Activated CD4-positive, alpha-beta T cell treated with anti-CD3 and anti-CD28 coated beads for 4 hours (primary cell): Measurements from ENCODE around the gene MCM5.
"Not testable (repeated sequence)": the region's sequence is repeated elsewhere in the genome, so short reads cannot be mapped to it uniquely, and the experiment has no call there.

Experiments used
- DNase-seq, 2 donors: peaks; one replicate each; pipeline ENCODE4 v3.0.0-alpha.2; 2020

Gene MCM5

DNA sequence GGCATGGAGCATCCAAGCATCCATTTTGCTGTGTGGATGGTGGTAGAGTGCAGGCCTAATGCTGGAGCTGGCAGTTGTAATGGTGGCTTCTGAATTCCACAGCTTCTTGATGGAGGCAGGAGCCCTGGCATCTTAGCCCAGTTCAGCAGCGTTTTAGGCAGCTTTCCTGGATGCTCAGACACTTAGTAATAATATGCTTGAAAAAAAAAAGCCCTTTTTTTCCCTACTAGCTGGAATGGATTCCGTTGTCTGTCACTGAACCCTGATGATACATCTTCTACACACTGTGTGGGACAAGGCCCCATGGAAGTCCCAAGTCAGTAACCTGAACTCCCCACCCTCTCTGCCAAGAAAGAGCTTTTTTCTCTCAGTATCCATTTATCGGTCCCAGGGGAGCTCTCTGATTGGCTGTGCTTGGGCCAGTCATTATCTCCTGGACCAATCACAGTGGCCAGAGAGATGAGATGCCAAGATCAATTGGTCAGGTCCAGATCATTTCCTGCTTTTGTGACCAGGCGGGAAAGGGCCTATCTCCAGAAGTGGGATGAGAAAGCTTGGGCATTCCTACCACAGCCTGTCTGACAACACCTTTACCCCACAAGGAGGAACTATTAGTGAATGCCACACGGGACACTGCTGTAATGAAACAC is 34.2 kb downstream of the MCM5 start:
- no peak for DNase-seq

GRCh38 chr22:35435201-35435740 is 35.3 kb downstream of the MCM5 start:
- no peak for DNase-seq

DNA sequence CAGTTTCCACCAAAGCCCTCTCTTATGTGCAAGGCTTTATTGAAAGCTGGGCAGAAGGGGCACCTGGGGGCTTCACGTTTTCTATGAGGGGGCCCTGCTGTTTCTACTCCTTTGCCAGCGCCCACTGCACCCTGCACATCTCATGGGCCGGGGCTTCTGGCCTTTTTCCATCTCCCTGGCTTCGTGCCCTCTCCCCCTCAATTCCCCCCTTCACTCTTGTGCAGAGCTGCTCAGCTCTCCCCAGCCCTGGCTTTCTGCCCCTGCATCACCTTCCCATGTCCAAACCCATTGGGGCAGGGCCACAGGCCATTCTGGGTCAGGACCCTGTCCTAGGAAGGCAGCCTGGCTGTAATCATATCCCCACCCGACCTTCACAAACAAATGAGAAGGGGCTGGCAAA is 36.5 kb downstream of the MCM5 start:
- DNase-seq: no peak

DNA sequence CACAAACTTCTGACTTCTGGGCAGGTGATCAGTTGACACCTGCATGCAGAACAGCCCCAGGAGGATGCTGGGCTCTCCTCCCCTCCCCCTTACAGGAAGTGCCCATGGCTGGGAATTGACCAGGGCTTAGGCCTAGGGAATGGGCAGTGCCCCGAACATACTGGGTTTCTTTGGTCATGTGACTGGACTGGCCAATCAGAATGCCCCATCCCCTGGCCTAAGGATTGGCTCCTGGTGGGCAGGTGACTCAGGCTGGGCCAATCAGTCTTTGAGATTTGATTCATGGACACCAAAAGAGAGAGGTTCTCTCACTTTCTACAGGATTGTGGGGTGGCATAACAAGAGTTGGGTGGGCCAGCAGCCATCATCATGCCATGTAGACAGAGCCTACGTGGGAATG is 37.1 kb downstream of the MCM5 start:
- no peak for DNase-seq

GRCh38 chr22:35438673-35439364 is 38.9 kb downstream of the MCM5 start:
- DNase-seq: not testable (repeated sequence)

- DNase-seq: no peak
Observed at GRCh38 chr22:35439365-35439717, 39.4 kb downstream of the MCM5 start.

GRCh38 chr22:35440129-35440528 is 40.2 kb downstream of the MCM5 start:
- no peak for DNase-seq

DNA sequence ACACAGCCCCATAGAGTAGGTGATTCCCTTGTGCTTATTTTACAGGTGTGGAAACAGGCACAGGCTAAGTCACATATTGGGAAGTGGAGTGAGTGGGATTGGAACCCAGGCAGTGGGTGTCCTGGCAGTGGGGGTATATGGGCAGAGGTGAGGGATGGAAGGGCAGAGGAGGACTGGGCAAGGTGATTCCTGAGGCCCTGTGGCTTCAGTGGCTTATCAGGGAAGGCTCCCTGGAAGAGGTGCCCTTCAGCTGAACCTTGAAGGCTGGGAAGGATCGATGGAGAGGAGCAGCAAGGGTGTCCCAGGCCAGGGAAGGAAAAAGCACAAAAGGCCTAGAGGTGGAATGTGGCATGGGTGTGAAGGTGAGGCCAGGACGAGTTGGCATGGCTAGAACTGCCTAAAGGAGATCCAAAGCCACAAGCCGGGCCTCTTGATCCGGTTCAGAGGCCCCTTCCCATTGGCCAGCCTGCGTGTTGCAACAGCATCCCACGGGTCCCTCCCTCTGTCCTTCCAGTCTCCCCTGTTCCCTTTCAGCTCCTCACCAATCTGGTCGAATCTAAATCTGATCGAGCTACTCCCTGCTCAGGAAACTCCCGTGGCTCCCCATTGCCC is 41.7 kb downstream of the MCM5 start:
- DNase-seq: no peak

DNA sequence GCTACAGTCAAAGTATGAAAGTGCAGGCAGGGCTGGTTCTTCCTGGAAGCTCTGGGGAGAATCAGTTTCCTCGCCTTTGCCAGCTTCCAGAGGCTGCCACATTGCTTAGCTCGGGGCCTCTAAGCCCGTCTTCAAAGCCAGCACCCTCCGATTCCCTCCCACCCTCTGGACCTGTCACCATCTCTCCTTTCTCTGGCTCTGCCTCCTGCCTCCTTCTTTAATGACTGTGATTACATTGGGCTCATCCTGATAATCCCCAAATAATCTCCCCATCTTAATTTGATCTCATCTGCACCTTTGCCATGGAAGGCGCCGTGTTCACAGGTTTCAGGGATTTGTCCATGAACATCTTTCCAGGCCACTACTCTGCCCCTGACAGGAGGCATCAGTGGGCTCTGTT is 42.5 kb downstream of the MCM5 start:
- DNase-seq: no peak

- no peak for DNase-seq
Observed at GRCh38 chr22:35443338-35443737, 43.4 kb downstream of the MCM5 start.

DNA sequence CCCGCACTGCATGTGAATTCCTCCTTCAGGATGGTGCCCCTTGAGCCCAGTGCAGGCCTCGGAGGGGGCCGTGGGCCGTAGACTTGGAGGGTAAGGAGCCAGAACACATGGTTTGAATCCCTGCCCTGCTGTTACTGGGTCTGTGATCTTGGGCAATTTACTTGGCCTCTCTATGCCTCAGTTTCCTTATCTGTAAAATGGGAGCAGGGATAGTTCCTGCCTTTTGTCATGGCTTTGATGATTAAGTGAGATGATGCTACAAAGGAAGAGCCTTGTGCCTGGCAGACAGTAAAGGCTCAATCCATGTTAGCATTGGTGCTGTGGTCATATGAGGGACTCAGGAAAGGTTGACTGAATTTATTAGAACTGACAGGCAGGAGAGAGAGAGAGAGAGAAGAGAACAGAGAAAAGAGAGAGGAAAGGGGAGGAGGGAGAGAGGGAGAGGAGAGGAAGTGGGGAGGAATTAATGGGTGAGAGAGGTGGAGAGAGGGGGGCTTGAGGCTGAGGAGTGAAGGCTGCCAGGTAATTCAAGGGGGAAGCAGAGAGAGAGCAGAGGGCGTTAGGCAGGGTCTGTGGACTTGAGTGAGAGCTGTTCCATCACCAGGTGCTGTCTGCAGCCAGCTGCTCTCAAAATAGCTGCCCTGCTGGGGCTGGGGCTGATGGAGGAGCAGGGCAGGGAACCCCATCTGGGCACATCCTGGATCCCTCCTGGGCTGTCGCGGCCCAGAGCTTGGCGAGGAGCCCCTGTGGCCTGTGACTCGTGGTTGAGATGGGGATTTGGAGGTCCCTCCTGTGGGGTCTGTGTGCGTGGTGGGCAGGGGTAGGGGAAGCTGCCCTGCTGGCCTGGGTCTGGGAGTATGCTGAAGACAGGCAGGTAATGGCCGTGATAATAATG is 44.1 kb downstream of the MCM5 start:
- DNase-seq: no peak

DNA sequence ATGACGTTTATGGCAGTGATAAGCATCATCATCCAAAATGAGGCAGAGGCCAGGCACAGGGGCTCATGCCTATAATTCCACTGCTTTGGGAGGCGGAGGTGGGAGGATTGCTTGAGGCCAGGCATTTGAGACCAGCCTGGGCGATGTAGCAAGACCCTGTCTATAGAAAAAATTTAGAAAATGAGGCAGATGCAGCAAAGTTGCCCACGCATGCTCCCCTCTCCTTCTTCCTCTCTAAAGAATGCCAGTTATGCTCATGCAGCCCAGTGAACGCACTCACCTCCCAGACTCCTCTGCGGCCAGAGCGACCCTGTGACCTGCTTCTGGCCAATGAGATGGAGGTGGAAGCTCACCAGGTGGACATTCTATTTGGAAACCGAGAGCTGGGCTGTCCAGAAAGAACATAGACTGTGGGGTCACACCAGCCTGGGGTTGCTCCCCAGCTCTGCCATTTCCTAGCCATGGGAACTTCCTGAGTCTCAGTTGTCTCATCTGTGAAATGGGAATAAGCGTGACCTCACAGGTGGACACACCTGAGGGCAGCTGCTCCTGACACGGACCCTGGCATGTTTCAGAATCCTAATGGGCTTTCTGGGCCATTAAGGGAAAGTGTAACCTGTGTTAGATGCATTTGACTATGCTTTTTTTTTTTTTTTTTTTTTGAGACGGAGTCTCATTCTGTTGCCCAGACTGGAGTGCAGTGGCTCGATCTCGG is 44.9 kb downstream of the MCM5 start:
- DNase-seq: no peak

DNA sequence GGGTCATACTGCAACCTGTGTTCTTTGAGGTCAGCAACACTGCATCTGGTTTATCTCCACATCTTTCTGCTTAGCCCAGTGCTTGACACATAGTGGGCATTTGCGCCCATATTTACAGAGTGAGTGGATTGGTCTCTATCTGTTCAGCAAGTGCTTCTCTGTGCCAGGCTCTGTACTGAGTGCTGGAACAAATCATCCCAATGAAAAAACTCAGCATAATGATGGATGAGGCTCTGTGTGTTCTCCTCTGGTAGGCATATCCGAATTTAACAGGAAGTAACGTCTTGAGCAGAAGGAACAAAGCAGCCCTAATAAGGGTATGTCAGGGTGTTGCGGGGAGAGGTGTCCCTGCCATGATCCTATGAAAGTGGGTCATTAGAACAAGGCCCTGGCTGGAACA is 46.0 kb downstream of the MCM5 start:
- no peak for DNase-seq

DNA sequence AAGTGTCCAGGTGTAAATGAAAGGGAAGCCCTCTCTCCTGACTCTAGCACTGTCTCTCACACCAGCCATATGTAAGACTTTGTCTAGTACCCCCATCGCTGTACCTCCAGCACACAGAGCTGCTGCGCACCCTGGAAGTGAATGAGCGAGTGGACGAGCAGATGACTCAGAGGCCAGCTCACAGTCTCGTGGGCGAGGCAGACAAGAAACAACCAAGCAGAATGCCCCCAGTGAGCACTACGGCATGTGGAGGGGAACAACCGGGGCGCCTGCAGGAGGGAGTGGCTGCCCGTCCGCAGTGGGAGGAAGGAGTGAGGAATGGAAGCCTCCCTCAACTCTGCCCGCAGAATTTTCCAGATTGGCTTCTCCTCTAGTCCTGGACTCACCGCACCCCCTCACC is 46.4 kb downstream of the MCM5 start:
- no peak for DNase-seq

DNA sequence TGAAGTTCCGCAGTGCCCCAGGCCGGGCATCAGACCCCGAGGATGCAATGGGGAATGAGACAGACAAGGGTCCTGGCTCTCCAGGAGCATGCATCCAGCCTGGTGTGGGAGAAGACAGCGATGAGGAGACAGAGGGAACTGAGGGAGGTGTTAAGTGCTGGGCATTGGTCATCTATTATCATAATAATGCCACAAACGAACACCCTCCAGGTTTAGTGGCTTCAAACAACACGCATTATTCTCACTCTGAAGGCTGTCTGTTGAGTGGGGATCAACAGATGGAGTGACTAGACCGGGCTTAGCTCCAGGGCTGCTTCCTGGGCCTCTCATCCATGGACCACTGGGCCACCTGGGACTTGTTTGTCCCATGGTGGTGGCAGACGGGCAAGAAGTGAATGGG is 48.6 kb downstream of the MCM5 start:
- no peak for DNase-seq

DNA sequence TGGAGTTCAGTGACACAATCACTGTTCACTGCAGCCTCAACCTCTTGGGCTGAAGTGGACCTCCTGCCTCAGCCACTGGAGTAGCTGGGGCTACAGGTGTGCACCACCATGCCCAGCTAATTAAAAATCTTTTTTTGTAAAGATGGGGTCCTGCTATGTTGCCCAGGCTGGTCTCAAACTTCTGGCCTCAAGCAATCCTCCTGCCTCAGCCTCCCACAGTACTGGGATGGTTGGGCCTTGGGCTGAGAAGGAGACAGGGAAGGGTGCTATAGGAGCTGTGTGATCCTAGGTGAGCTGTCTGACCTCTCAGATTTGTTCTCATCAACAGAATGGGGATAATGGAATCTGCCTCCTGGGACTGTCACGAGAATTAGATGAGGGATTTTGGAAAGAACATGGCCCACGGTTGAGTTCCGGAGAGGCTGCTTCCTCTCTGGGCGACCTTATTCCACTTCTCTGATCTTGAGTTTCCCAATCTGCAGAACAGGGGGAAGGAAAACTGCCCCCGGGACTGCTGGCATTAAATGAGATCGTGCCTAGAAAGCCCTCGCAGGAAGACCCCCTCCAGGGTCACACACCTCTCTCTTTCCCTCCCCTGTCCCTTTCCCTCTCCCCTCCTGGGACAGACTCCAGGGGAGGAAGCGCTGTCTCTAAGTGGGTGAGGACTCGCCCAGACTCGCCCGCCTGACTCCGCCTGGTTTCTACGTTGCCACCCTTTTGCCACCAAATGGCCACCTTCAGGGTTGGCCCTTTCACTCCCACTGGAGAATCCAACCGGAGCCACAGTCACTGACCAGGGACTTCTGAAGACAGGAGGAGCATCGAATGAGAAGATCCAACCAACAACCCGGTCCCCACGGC is 50.1 kb downstream of the MCM5 start:
- DNase-seq: no peak

- DNase-seq: no peak
Observed at GRCh38 chr22:35450824-35451569, 51.1 kb downstream of the MCM5 start.

- DNase-seq: no peak
Observed at GRCh38 chr22:35451592-35451991, 51.7 kb downstream of the MCM5 start.

DNA sequence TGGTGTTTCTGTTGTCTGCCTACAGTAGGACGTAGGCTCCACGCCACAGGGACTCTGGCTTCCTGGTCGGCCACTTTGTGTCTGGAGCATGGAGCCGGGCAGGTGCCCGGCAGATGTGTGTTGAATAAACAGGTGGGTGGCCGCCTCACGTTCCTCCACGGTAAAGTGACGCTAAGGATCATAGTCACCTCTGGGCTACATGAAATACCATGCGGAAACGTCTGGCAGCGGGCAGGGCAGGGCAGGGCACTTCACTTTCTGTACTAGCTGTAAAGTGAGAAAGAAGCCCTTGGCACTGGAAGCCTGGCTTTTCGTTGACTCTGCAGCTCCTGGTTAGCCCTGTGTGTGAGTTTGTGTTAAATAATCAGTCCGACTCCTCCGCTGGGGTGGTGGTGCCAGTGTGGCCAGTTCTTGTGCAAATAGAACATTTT is 52.4 kb downstream of the MCM5 start:
- no peak for DNase-seq
